ENCODE results near the gene PPP2R2C.

PPP2R2C gene

GRCh38 chr4:6444582-6444981, 27.8 kb downstream of the PPP2R2C start:
- no peak for DNase-seq (ENCODE audit: low spot score)
- no peak overlapping the region for H3K27ac ChIP-seq
- H3K4me3 ChIP-seq: no peak overlapping the region
- no peak for TF ChIP-seq CTCF (IDR thresholded peaks at IDR 0.05)

- DNase-seq (ENCODE audit: low spot score): no peak
- H3K4me3 ChIP-seq: no peak overlapping the region
- H3K27ac ChIP-seq: no peak overlapping the region
- no peak for TF ChIP-seq CTCF (IDR thresholded peaks at IDR 0.05)
Measured at GRCh38 chr4:6443035-6444023, 29.1 kb downstream of the PPP2R2C start.

GRCh38 chr4:6442555-6442954, 29.9 kb downstream of the PPP2R2C start:
- Histone ChIP-seq H3K27ac (no peak overlapping the region), H3K4me3 (no peak overlapping the region)
- no peak for TF ChIP-seq CTCF (IDR thresholded peaks at IDR 0.05)
- no peak for DNase-seq (ENCODE audit: low spot score)

- Histone ChIP-seq H3K4me3 (no peak overlapping the region), H3K27ac (no peak overlapping the region)
- no peak for DNase-seq (ENCODE audit: low spot score)
- TF ChIP-seq CTCF (IDR thresholded peaks at IDR 0.05): no peak
Measured at GRCh38 chr4:6441758-6442157, 30.7 kb downstream of the PPP2R2C start.

GRCh38 chr4:6441202-6441582, 31.2 kb downstream of the PPP2R2C start:
- H3K27ac ChIP-seq: no peak overlapping the region
- no peak for DNase-seq (ENCODE audit: low spot score)
- no peak overlapping the region for H3K4me3 ChIP-seq
- TF ChIP-seq CTCF (IDR thresholded peaks at IDR 0.05): no peak

GRCh38 chr4:6440506-6441201, 31.8 kb downstream of the PPP2R2C start:
- no peak for DNase-seq (ENCODE audit: low spot score)
- Histone ChIP-seq H3K27ac (no peak overlapping the region), H3K4me3 (no peak overlapping the region)
- TF ChIP-seq CTCF (IDR thresholded peaks at IDR 0.05): no peak
